ENCODE measurements around the gene LPCAT1.

LPCAT1 gene

DNA sequence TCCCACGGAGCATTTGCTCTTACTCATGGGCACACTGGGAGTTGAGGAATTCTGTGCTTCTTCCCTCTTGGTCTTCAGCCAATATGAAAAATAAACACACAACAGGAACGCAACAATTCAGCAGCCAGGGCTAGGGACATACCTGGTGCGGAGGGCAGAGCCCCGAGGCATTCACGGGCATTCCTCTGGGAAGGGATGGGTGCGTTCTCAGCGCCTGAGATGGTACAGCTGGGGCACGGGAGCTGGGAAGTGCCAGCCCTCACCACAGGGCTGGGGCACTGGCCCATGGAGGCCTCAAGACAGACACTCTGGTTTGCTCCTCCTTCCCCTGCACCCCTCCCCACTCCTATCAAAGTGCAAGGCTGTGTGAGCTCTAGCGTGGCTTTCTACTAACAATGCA is 80.6 kb downstream of the LPCAT1 start:
- Mint-ChIP-seq H3K9me3 (peaks cover 7% of the 10 kb centered on the region), H3K27ac (no peak overlapping the region), H3K4me1 (peaks cover 15% of the 10 kb centered on the region), H3K36me3 (no peaks in the 10 kb centered on the region), H3K4me3 (no peak overlapping the region)
- ATAC-seq (no peak), DNase-seq (ENCODE audit: low spot score in 2 of 2) (no peak)

DNA sequence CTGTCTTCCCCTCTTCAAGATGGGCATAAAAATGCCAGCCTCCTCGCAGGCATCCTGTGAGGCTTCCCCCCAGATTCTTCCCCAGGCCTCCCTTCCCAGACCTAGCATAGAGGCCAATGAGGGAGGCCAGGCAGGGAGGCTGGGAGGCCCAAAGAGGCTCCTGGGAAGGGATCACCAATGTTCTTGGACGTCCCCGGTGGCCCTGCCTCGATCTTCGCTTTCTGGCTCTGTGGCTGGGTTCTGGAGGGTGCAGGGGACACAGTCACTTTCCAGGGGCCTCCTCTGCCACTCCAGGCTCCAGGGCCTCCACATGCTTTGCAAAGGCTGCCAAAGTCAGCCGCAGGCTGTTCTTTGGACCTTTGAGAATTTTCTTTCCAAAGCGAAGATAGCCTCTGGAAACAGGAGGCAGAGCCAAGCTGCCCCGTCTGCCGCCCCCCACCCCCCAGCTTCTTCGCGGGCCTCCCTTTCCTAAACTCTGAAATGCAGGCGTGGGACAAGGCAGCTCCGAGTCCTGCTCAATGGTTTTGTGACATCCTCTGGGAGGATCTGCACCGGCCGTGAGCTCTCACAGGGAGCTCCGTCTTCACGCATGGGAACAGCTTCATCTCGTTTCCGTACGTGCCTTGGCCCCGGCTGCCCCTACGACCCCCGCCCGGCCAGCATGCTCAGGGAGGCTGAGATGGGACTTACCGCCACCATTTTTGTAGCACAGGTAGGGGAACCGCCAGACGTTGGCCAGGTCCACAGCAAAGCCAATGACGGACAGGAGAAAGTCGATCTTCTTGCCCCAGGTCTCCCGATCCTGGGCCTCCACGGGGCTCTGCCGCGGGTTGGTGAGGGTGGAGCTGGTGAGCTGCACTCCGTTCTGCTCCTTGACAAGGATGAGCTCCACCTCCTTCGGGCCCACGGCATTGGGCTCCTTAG is 81.3 kb downstream of the LPCAT1 start:
- Mint-ChIP-seq H3K9me3 (peaks cover 7% of the 10 kb centered on the region), H3K27ac (no peak overlapping the region), H3K36me3 (no peaks in the 10 kb centered on the region), H3K4me3 (no peak overlapping the region), H3K4me1 (peaks cover 8% of the 10 kb centered on the region)
- no peak for ATAC-seq
- DNase-seq (ENCODE audit: low spot score in 2 of 2), result no peak

DNA sequence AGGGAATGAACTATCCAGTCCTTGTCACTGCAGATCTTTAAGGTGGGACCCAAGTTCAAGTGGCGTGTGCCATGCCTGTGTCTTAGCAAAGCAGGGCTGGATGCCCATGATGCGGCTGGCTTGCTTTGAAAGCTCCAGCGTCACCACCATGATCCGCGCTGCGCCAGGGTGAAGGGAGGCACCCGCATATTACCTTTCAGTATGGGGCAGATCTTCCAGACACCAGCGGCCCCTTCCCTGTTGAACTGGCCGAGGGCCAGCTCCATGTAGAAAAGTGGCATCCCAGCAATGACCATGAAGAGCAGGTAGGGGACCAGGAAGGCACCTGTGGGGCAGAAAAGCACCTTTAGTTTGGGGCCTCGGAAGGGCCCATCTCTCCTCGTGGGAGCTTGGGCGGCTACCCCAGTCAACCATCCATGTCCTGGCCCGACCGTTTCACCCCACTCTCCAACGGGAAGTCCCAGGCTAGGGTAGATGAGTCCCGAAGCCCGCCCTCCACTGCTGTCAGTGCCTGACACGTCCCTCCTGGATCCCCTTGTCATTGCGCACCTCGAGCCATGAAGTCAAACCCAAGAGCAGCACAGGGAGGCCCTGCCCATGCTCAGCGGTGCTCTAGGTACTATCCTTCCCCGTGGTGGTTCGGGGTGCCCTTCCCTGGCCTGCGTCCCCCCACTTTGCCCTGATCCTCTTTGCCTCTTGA is 82.4 kb downstream of the LPCAT1 start:
- ATAC-seq (no peak), DNase-seq (ENCODE audit: low spot score in 2 of 2) (no peak)
- no peak overlapping the region for H3K27ac Mint-ChIP-seq
- no peaks in the 10 kb centered on the region for H3K36me3 Mint-ChIP-seq
- peaks cover 7% of the 10 kb centered on the region for H3K9me3 Mint-ChIP-seq
- H3K4me1 Mint-ChIP-seq, result no peaks in the 10 kb centered on the region
- H3K4me3 Mint-ChIP-seq, result no peak overlapping the region

- Mint-ChIP-seq H3K4me1 (no peaks in the 10 kb centered on the region), H3K9me3 (peaks cover 7% of the 10 kb centered on the region), H3K36me3 (no peaks in the 10 kb centered on the region), H3K4me3 (no peak overlapping the region), H3K27ac (no peak overlapping the region)
- ATAC-seq, result no peak
- no peak for DNase-seq (ENCODE audit: low spot score in 2 of 2)
Observed at GRCh38 chr5:1440098-1440493, 83.7 kb downstream of the LPCAT1 start.

DNA sequence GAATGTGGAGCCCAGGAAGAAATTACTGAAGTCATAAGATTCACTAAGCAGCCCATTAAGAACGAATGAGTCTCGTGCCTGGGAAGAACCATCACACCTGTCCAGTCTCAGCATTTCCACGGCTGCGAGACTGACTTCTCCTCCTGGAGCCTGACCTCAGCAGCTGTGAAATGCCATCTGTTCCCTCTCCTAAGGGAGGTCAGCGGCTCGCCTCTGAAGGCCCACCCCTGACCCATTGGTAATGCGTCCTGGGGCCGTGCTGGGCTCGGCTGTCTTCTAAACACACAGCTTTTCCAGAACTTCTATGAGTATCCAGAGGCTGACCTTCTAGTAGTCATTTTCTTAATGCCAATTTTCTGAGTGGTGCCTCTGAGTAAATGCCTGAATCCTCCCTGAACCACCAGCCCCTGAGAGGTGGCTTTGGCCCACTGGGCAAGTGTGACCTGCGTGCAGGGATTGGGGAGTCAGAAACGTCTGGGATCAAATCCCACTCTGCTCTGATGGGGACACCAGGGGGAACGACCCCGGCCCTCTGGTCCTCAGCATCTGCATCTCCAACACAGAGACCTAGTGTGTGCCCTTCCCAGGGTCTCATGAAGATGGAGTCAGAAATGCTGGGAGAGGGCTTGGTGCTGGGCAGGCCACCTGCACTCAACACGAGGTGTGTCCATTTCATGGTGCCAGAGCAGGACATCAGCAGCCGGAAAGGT is 84.2 kb downstream of the LPCAT1 start:
- H3K4me3 Mint-ChIP-seq, result no peak overlapping the region

GRCh38 chr5:1438871-1439270 is 84.9 kb downstream of the LPCAT1 start:
- Mint-ChIP-seq H3K4me1 (no peaks in the 10 kb centered on the region), H3K9me3 (peaks cover 7% of the 10 kb centered on the region), H3K27ac (no peak overlapping the region), H3K36me3 (no peaks in the 10 kb centered on the region), H3K4me3 (no peak overlapping the region)
- ATAC-seq (no peak), DNase-seq (ENCODE audit: low spot score in 2 of 2) (no peak)

More for the DNA sequence above, 84.2 kb downstream of the LPCAT1 start:
- Mint-ChIP-seq H3K9me3 (peaks cover 7% of the 10 kb centered on the region), H3K36me3 (no peaks in the 10 kb centered on the region), H3K4me1 (no peaks in the 10 kb centered on the region), H3K27ac (no peak overlapping the region)
- DNase-seq (ENCODE audit: low spot score in 2 of 2) (no peak), ATAC-seq (no peak)

- H3K4me3 Mint-ChIP-seq, result no peak overlapping the region
- no peak for ATAC-seq
- DNase-seq (ENCODE audit: low spot score in 2 of 2), result no peak
- peaks cover 10% of the 10 kb centered on the region for H3K9me3 Mint-ChIP-seq
- peaks cover 6% of the 10 kb centered on the region for H3K4me1 Mint-ChIP-seq
- H3K36me3 Mint-ChIP-seq, result no peaks in the 10 kb centered on the region
- no peak overlapping the region for H3K27ac Mint-ChIP-seq
Observed at GRCh38 chr5:1437876-1438559, 85.7 kb downstream of the LPCAT1 start.

DNA sequence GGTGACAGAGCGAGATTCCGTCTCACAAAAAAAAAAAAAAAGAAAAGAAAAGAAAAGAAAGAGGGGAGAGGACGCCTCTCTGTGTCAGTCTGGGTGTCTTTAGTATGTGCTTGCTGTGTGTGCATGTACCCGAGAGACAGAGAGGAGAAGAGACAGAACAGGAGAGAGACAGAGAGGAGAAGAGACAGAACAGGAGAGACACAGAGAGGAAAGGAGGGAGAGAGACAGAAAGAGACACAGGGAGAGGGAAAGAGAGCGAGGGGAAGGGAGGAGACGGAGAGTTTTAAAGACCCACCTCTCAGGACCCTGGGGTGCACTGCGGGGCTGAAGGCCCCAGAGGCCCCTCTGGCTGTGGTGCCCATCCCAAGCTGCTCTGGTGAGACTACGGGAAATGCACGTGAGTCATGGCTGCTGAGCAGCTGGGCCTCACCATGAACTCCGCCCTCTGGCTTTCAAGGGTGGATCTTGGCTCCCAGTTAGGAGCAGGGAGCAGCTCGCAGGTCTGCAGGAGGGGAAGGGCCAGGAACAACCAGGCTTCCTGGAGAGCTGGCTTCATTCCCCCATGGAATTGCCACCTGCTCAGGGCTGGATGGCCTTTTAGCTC is 86.4 kb downstream of the LPCAT1 start:
- no peak for ATAC-seq
- Mint-ChIP-seq H3K9me3 (peaks cover 10% of the 10 kb centered on the region), H3K4me3 (no peak overlapping the region), H3K4me1 (peaks cover 6% of the 10 kb centered on the region), H3K36me3 (no peaks in the 10 kb centered on the region), H3K27ac (no peak overlapping the region)
- DNase-seq (ENCODE audit: low spot score in 2 of 2), result no peak

- Mint-ChIP-seq H3K27ac (no peak overlapping the region), H3K9me3 (peaks cover 10% of the 10 kb centered on the region), H3K4me3 (no peak overlapping the region), H3K36me3 (no peaks in the 10 kb centered on the region), H3K4me1 (peaks cover 6% of the 10 kb centered on the region)
- no peak for ATAC-seq
- no peak for DNase-seq (ENCODE audit: low spot score in 2 of 2)
Observed at GRCh38 chr5:1436681-1437080, 87.1 kb downstream of the LPCAT1 start.

- Mint-ChIP-seq H3K4me1 (peaks cover 6% of the 10 kb centered on the region), H3K27ac (no peak overlapping the region), H3K9me3 (peaks cover 10% of the 10 kb centered on the region), H3K4me3 (no peak overlapping the region), H3K36me3 (no peaks in the 10 kb centered on the region)
- ATAC-seq (no peak), DNase-seq (ENCODE audit: low spot score in 2 of 2) (no peak)
Observed at GRCh38 chr5:1436036-1436435, 87.7 kb downstream of the LPCAT1 start.

- no peak for DNase-seq (ENCODE audit: low spot score in 2 of 2)
Observed at GRCh38 chr5:1435369-1435768, 88.4 kb downstream of the LPCAT1 start.

GRCh38 chr5:1432296-1432695 is 91.5 kb downstream of the LPCAT1 start:
- Mint-ChIP-seq H3K4me1 (peaks cover 6% of the 10 kb centered on the region), H3K4me3 (no peak overlapping the region), H3K9me3 (peaks cover 16% of the 10 kb centered on the region), H3K36me3 (no peaks in the 10 kb centered on the region), H3K27ac (no peak overlapping the region)
- DNase-seq (ENCODE audit: low spot score in 2 of 2) (no peak), ATAC-seq (no peak)

More at GRCh38 chr5:1435369-1435768, 88.4 kb downstream of the LPCAT1 start:
- no peak for ATAC-seq
- no peaks in the 10 kb centered on the region for H3K36me3 Mint-ChIP-seq
- H3K9me3 Mint-ChIP-seq, result peaks cover 7% of the 10 kb centered on the region
- H3K4me3 Mint-ChIP-seq, result no peak overlapping the region
- H3K27ac Mint-ChIP-seq, result no peak overlapping the region
- H3K4me1 Mint-ChIP-seq, result peaks cover 6% of the 10 kb centered on the region

- no peak for ATAC-seq
- DNase-seq (ENCODE audit: low spot score in 2 of 2), result no peak
- Mint-ChIP-seq H3K36me3 (no peaks in the 10 kb centered on the region), H3K4me3 (no peak overlapping the region), H3K27ac (no peak overlapping the region), H3K4me1 (peaks cover 6% of the 10 kb centered on the region), H3K9me3 (peaks cover 19% of the 10 kb centered on the region)
Observed at GRCh38 chr5:1431896-1432295, 91.9 kb downstream of the LPCAT1 start.

- Mint-ChIP-seq H3K27ac (no peak overlapping the region), H3K4me1 (peaks cover 6% of the 10 kb centered on the region), H3K36me3 (no peaks in the 10 kb centered on the region), H3K4me3 (no peak overlapping the region), H3K9me3 (peaks cover 24% of the 10 kb centered on the region)
- ATAC-seq (peak; percentile 37), DNase-seq (ENCODE audit: low spot score in 2 of 2) (no peak)
Observed at GRCh38 chr5:1431021-1431811, 92.5 kb downstream of the LPCAT1 start.
